Measurements from ENCODE around the gene HIVEP2. TPM values are rescaled to one million over a fixed set of nuclear protein-coding genes. Genes with fewer than 3 reads are reported as not detected.

HIVEP2 gene
- total RNA-seq, 1 experiment from 2014 or later: 4.2 TPM

DNA sequence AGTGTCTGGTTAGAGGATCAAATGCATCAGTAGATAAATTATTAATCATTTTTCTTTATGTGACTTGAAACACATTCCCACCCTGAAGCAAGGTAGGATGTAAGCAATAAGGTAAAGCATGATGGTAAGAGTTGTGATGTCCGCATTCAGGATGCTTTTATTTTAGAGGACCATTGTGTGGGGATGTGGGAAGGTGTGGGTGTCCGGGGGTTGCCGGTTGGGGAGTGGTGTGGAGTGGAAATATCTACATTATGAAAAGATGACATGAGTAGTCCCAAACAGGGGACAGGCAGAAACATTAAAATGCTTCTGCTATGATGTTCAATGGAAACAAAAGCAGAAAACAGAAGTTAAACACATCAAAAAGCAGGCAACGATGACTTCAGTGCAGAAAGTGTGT is 215.4 kb downstream of the HIVEP2 start:
- Mint-ChIP-seq H3K27ac (no peak overlapping the region), H3K9me3 (peaks cover 0 to 2% of the 10 kb centered on the region in 2 experiments; a peak in 1 of 5 replicates), H3K27me3 (ENCODE audit: low read depth) (no peaks in the 10 kb centered on the region), H3K36me3 (ENCODE audit: insufficient read depth in 1 of 3, low read depth in 3 of 3) (no peaks in the 10 kb centered on the region), H3K4me1 (peaks cover 6 to 8% of the 10 kb centered on the region in 2 experiments), H3K4me3 (no peak overlapping the region)
- Histone ChIP-seq H2BK120ac (ENCODE audit: low read depth, low read length, poor library complexity, severe bottlenecking) (no peak overlapping the region), H3K79me1 (ENCODE audit: insufficient read depth, low read depth, low read length, poor library complexity, severe bottlenecking) (no peaks in the 10 kb centered on the region), H4K91ac (ENCODE audit: insufficient read length, low read depth, low read length) (no peak overlapping the region), H3K18ac (ENCODE audit: insufficient read length, low read depth, low read length) (no peak overlapping the region), H4K20me1 (ENCODE audit: control insufficient read depth, insufficient read depth, insufficient read length) (no peaks in the 10 kb centered on the region), H3K27ac (ENCODE audit: insufficient read length, low read depth, low read length) (no peak overlapping the region), H4K5ac (ENCODE audit: insufficient read length, low read depth, low read length) (no peak overlapping the region), H3K9me3 (ENCODE audit: control insufficient read depth, low read depth, low read length) (no peaks in the 10 kb centered on the region), H3T11ph (ENCODE audit: low read length) (no peak overlapping the region), H3K79me2 (ENCODE audit: insufficient read depth, low read length) (no peaks in the 10 kb centered on the region), H3K4me1 (ENCODE audit: insufficient read depth, low read length) (no peaks in the 10 kb centered on the region), H4K8ac (replicated peaks; ENCODE audit: insufficient read length, low read depth, low read length) (no peak overlapping the region), H3K14ac (ENCODE audit: insufficient read depth, low read length) (no peak overlapping the region), H3K23me2 (ENCODE audit: insufficient read length, low read depth, low read length, poor library complexity, severe bottlenecking) (no peaks in the 10 kb centered on the region), H3K9ac (ENCODE audit: extremely low read depth, insufficient read length, low read length) (no peak overlapping the region), H3K4me2 (ENCODE audit: insufficient read depth, insufficient read length, low read length) (no peak overlapping the region), H2BK5ac (ENCODE audit: insufficient read length, low read length) (no peak overlapping the region), H2AFZ (ENCODE audit: low read length) (no peak overlapping the region), H2BK15ac (ENCODE audit: low read depth, low read length) (no peak overlapping the region), H2AK5ac (ENCODE audit: insufficient read length, low read length) (no peak overlapping the region), H3K23ac (ENCODE audit: insufficient read length, low read depth, low read length) (no peak overlapping the region), H3K27me3 (ENCODE audit: insufficient read depth, low read length) (no peaks in the 10 kb centered on the region), H3K4ac (ENCODE audit: low read depth, low read length) (no peak overlapping the region), H2BK12ac (ENCODE audit: insufficient read length, low read depth, low read length) (no peak overlapping the region), H3K56ac (ENCODE audit: insufficient read length, low read depth, low read length) (no peak overlapping the region), H2BK20ac (ENCODE audit: low read depth, low read length, poor library complexity, severe bottlenecking) (no peak overlapping the region)
- WGBS (ENCODE audit: extremely low coverage, insufficient read length, low lambda C conversion rate): no CpG with 5 or more reads among the region's 4 CpGs
- TF ChIP-seq, protein P1, sequence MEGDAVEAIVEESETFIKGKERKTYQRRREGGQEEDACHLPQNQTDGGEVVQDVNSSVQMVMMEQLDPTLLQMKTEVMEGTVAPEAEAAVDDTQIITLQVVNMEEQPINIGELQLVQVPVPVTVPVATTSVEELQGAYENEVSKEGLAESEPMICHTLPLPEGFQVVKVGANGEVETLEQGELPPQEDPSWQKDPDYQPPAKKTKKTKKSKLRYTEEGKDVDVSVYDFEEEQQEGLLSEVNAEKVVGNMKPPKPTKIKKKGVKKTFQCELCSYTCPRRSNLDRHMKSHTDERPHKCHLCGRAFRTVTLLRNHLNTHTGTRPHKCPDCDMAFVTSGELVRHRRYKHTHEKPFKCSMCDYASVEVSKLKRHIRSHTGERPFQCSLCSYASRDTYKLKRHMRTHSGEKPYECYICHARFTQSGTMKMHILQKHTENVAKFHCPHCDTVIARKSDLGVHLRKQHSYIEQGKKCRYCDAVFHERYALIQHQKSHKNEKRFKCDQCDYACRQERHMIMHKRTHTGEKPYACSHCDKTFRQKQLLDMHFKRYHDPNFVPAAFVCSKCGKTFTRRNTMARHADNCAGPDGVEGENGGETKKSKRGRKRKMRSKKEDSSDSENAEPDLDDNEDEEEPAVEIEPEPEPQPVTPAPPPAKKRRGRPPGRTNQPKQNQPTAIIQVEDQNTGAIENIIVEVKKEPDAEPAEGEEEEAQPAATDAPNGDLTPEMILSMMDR (conservative IDR thresholded peaks at IDR 0.05): no peak
- no peak for DNase-seq
